GM18526 (cell line): ENCODE measurements around the gene MRPL20.

Source experiments
- POLR2A ChIP-seq: IDR thresholded peaks from 3 replicates; pipeline ENCODE4 v1.6.1; 2011; ENCODE audit not compliant: insufficient read length; ENCODE audit errors: extremely low read depth

MRPL20 gene

DNA sequence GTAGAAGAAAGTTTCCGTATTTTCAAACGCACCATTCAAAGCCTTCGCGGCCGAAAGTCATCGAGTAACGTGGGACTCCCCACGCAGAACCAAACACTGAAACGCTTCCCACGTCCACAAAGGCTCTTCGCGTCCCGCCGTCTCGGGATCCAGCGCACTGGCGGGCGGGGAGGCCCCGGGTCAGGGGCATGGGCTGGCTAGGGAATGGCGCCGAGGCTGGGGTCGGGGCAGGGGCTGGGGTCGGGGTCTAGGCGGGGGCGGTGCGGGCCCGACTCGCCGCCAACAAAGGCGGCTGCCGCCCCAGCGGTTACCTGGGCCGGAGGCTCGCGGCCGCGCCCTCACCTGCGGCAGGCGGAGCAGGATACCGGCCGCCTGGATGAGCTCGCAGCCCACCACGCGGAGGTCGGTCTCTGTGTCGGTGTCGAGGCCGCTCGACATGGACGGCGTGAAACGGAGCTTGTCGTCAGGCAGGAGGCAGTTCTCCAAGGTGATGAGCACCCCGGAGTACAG is 8.4 kb downstream of the MRPL20 start:
- TF ChIP-seq POLR2A = no peak

DNA sequence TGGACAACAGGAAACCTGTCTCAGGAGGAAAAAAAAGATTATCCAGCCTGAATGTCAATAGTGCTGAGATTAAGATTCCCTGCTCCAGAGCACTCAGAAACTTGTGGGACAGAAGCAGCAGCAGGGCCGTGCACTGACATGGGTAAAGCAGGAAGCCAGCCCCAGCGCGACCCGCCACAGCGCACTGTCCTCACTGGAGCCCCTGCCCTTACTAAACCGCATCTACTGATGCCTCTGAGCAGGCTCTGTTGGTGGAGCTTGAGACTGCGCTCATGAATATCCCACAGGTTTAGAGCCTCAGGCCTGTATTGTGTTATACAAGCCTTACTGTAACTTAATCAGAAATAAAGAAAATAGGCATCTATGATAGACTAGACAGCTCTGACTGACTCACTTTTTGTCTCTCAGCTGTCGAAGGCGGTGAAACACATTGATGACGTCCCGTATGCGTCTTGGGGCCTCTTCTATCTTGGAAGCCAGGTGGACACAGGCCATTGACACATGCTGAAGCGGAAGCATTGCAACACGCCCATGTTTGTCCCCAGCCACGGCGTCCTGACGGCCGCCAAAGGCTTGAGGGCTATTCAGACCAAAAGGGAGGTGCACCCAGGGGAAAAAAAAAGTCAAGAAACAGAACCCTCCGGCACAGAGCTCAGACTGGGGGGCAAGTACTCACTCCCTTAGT is 9.1 kb downstream of the MRPL20 start:
- TF ChIP-seq POLR2A = no peak

DNA sequence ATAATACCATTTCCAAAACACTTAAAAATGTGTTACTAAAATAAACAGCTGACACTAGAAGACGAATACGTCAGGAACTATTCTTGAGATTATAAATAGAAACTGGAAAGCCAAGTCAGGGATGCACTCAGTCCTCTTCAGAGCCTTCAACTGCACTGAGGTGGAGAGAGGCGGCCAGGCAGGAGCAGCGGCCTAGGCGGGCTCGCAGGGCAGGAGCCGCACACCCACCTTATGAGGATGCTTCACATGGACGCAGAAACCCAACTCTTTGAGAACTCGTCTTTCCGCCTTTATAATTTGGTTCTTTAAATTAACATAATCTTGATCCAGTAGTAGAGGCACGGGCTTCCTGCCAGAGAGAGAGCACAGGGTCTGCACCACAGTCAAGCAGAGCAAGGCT is 11.9 kb downstream of the MRPL20 start:
- TF ChIP-seq POLR2A = no peak

DNA sequence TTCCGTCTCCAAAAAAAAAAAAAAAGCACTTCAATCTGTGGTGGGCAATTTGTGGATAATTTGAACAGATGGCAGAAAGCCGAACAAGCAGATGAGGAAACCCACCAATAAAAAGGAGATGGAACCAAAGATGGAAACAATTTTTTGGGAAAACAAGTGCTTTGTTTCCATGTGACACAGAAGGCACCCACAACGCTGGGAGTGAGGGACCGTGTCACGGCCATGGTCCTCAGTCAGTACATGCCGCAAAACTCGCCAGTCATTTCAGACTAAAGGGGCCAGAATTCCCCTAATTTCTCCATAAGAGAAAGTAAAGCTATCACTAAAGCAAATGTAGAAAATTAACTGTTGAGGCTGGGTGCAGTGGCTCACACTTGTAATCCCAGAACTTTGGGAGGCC is 13.0 kb downstream of the MRPL20 start:
- TF ChIP-seq POLR2A = no peak

DNA sequence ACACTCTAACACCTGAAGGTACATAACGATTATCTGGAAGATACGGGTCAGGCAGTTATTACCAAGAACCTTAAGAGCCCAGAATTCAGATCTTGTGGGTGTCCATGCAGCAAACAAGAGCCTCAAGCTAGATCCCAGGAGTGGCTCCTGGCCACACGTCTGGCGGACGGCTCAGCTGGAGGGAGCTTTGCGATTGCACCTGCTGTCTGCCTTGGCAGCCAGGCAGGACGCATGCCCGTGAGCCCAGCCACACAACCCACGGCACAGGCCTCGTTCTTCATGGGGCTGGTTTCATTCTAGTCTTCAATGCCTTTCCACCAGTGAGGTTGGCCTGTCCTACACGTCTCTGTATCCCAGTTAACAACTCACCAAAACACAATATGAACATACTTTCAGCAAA is 13.7 kb downstream of the MRPL20 start:
- TF ChIP-seq POLR2A = no peak

DNA sequence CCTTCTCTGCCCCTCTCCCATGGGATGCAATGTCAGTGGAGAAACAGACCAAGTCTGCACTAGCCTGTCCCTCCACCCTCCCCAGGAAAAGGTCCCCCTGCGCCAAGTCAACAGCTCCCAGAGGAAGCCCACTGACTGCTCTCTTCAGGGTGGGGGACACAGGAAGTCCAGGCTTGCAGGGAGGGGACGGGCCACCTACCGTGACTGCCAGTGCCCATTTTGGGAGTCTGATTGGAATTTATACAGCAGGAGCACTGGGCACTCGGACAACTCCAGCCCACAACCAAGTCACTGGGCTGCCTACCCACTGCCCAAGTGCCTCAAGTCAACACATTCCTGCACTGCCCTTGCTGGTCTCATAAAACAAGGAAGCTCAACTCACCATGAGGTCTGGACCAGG is 14.1 kb downstream of the MRPL20 start:
- TF ChIP-seq POLR2A = no peak

DNA sequence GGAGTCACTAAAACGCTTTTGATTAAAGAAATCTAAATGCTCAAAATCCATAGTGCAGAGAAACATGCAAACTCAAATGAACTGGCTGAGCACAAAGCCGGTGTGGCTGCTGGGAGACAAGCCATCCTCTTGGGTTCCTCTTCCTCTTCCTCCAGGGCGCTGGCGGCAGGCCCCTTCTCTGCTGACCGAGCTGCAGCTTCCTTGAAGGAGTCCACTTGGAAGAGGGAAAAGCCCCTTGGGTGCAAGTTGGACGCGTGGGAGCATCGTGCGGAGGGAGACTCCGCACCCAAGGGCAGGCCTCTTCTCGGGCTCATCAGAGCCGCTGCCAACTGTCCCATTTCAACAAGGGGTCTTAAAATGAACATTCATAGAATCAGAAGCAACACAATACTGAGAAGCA is 15.9 kb downstream of the MRPL20 start:
- TF ChIP-seq POLR2A = no peak

DNA sequence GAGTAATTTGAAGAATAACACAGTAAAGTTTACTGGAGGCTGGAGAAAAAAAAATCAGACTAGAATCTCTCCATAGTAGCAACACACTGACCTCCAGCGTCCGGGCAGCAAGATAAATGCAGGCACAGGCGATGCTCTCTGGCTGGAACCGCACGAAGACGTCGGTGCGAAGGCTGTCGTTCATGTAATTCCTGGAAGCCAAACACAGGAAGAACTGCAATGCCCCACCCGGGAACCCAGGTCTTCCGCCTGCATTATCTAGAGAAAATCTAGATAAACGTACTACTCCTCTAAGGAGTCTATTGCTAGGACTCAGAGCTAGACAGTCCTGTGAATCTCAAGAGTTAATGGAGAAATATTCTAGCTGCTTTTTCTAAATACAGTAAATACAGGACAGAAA is 16.4 kb downstream of the MRPL20 start:
- no peak for TF ChIP-seq POLR2A

DNA sequence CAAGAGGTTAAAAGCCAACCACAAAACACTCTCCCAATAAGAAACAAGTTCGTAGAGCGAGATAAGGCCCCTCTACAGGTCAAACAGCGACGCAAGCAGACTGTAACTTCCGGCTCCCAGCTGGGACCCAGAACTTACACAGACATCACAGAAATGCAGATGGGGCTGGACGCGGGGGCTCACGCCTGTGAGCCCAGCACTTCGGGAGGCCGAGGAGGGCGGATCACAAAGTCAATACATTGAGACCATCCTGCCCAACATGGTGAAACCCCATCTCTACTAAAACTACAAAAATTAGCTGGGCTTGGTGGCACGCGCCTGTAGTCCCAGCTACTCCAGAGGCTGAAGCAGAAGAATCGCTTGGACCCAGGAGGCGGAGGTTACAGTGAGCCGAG is 19.0 kb downstream of the MRPL20 start:
- TF ChIP-seq POLR2A = no peak

DNA sequence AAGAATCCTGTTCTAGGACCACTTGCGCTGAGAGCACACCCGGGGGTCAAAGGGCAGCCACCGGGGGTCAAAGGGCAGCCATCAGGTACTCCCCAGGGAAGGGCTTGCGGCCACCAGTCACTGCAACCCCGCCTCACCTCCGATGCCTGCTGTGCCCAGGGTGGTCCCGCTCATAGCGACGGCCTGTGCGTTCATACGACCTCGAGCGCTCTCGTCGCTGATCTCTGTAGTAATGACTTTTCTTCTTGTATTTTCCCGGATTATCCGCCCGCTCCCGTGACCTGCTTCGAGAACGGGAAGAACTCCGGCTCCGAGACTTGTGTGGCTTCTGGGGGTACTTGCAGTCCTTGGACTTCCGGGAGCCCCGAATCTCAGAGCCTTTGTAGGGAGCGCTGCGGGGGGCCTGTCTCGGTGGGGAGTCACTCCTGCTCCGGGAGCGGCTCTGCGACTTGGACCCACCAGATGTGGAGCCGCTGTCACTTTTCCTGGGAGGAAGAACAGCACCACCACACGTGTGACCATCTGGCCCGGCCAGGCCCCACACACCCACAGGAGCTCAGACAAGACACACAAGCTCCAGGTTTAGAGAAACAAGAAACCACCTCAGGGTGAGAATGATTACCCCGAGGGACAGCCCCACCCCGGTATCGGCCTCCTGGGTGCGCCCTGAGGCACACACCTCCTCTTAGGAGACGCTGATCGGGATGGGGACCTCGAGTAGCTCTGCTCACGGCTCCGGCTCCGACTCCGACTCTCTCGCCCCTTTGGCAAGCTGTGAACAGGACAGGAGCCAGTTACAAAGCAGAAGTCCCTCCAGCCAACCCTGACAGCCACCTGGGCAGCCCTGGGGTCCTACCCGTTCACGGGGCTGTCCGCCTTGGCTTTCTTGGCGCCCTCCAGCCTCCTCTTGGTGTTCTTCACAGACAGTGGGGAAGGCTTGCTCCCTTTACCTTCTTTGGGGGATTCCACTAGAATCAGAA is 19.7 kb downstream of the MRPL20 start:
- TF ChIP-seq POLR2A = no peak

DNA sequence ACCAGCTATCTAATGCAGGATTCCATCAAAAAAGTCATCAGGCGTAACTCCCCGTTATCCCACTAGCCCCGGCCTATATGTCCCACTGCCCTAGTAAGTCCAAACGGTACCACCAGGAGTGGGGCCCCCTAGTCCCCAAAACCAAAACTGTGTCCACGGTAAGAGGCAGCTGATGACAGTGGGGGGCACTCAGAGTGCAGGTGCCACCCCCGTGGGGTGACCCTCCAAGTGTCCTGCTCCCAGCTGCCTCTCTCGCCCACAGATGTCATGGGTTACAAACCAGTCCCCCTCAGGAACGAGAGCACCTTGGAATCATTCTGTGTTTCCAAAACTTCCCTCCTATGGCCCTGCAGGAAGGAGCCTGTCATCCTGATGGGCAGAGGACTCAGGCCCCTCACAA is 21.2 kb downstream of the MRPL20 start:
- TF ChIP-seq POLR2A = no peak

DNA sequence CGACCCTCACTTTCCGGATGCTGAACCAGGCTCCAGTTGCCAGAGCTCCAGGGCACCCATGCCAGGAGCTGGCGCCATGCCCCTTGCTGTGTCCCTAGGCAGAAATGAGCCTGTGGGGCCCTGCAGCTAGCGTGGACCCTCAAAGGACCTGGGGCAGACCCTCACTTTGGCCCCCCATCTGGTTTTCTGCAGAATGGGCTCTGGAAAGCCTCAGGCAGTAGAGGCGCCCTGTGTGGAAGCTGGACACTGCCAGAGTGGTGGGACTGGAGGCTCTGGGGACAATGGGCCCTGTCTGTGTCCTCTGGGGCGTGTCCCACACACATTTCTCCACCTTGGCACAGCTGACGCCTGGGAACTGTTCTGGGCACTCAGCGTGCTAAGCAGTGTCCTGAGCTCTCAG is 25.8 kb downstream of the MRPL20 start:
- no peak for TF ChIP-seq POLR2A

DNA sequence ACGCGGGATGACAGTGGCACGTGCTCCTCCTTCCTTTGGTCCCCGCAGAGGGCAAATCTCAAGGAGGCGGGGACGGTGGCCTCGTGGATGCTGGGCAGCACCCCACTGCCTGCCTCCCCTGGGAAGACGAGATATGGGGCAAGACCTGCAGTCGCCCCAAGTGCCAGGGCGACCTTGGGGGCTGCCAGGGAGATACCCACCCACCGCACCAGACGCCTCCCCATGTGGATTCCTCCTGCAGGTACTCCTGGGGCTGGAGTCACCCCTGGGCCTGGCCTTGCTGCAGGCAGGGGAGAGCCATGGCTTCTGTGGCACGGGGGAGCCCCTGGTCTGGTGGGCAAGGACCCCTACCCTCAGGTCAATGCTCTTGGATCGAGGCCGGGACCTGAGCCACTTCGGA is 26.2 kb downstream of the MRPL20 start:
- TF ChIP-seq POLR2A = no peak

DNA sequence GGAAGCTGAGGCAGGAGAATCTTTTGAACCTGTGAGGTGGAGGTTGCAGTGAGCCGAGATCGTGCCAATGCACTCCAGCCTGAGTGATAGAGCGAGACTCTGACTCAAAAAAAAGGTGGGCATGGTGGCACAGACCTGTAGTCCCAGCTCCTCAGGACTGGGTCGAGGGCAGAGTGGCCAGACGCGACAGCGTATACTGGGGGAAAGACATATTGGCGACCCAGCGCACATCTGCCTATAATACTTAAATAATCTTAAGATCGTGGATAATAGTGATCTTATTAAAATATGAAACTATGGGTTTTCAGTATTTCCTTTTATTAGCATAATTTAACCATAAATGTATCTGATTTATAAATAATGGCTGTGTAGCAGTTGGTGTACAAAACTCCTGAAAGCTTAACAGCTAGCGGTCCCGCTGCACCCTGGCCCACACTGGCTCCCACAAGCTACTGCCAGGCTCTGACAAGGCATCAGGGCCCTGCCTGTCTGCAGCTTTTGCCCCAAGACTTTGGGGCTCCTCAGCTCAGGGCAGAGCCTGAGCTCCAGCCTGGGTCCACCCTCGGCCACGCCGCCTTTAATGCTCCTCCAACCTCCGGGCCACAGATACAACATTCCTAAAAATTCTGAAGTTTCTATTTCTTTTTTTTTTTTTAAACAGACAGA is 29.4 kb downstream of the MRPL20 start:
- no peak for TF ChIP-seq POLR2A

DNA sequence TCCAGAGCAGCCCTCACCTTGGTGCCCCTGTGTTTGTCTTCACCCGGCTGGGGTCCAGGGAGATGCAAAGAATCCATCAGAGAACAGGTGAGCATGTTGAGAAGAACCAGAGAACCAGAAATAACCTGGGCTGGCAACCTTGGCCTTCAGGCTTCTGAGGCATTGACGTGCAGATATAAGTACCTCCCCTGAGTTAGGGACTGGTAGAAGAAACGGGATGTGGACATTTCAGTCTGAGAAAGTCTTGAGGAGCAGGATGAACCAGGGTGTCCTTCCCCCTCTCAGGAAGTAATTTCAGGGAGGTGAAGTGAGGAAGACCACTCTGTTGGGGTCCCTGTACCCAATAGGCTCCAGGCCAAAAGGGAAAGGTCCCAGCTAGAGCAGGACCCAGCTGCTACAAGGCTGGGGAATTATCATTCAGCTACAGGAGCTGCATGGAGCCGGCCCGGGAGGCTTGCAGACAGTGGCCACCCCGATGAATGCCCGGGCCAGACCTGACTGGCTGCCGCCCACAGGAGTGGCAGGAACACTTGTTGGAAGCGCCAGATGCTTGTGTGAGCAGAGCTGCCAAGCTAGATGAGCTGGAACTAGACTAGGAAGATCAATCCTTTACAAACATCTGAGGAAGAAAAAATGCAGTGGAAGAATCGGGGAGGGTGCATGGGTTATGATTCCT is 30.4 kb downstream of the MRPL20 start:
- TF ChIP-seq POLR2A = no peak

DNA sequence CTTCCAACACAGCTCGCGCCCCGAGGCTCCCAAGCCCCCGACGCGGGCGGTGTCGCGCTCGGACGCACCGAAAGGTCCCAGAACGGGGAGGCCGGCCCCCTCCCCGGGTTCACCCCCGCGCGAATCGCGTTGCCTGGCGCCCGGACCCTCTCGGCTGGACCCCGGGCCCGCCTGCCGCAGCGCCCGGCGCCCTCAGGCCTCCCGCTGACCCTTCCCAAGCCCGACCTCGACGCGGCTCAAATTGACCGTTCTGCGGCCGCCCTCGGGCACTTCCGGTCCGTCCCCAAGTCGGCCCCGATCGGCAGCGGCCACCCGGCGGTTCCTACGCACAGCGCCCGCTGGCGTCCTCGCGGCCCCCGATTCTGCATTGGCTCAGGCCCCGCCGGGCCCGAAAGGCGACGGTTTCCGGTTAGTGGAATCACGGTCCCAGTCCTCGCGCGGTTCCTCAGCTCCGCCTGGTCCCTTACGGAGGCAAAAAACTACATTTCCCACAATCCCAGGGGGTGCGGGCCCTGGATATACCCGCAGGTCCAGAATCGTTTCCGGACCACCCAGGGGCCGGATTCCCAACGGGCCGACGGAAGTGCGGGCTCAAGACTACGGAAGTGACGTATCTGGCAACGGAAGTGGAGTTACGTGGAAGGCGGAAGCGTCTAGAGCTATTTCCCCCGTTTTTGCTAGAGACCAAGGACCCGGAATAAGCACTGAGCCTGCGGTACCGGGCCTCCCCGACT is 32.0 kb downstream of the MRPL20 start, which contains the start of gene AURKAIP1:
Gene AURKAIP1 (minus strand): TSS at position 279 of the 734 bp plus-strand sequence. CDS start 451 bp downstream, outside the sequence.
- peak; percentile 84 for TF ChIP-seq POLR2A
